ENCODE measurements around the gene CEP85L. TPM values are rescaled to one million over a fixed set of nuclear protein-coding genes. Genes with fewer than 3 reads are reported as not detected.
A peak's percentile ranks its signal among the peaks of the same experiment; 100 is the strongest.

Gene CEP85L
- total RNA-seq, 2 experiments from 2014 or later, result 9.6 to 12.0 TPM

DNA sequence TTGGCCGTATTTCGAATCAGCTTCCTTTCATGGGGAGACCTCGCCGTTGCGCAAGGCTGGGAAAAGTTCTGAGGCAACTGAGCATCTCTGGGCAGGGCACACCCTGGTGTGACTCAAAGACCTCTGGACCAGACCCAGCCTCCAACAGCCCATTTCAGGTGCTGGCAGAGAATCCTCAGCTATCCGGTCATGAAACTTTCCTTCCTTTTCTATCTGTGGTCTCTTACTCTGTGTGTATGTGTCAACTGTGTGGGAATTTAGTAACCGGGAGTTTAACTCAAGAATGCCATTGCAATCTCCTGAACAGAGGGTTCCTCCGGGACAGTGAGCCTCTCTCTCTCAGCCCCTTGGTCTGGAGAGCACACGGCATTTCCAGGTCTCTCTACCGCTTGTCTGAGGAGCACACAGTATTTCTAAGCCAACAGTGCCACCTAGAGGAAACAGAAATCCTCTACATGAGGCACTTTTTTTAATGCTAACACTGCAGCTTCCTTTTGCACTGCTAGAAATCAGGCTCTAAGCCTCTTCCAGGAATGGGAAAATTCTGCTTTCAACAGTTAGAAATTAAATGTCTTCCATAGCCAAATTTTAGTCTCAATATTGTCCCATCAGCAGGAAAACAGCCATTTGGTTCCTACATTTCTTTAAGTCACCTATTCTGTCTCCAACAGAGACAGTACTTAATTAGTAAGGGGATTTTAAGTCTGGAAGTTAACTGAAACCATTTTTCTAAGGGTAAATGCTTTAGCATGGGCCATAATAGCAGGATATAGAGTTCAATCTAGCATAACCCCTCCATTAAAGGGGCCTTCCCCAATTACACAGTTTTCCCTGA, 70.6 kb downstream of the CEP85L start:
- H3K9me2 ChIP-seq (ENCODE audit: insufficient read depth, low read length), result no peaks in the 10 kb centered on the region
- no peaks in the 10 kb centered on the region for H3K36me3 ChIP-seq (ENCODE audit: insufficient read depth, low read length)
- no peak overlapping the region for H3K4me2 ChIP-seq (ENCODE audit: low read length)
- ChIA-PET POLR2A (interaction anchor here (1.5 kb wide), 1 partner anchor 10 kb away, joined by 3 read pairs; no protein-coding TSS in a partner anchor), CTCF (ENCODE audit: unreplicated experiment) (interaction anchor here (1.6 kb wide), 1 partner anchor 16 kb away, joined by 5 read pairs; no protein-coding TSS in a partner anchor)
- no peaks in the 10 kb centered on the region for H4K20me1 ChIP-seq (ENCODE audit: insufficient read depth, low read length)
- no peak for TF ChIP-seq EZH2phosphoT487 (IDR thresholded peaks at IDR 0.05; ENCODE audit: borderline replicate concordance, low read depth, low read length)
- TF ChIP-seq, protein P1, sequence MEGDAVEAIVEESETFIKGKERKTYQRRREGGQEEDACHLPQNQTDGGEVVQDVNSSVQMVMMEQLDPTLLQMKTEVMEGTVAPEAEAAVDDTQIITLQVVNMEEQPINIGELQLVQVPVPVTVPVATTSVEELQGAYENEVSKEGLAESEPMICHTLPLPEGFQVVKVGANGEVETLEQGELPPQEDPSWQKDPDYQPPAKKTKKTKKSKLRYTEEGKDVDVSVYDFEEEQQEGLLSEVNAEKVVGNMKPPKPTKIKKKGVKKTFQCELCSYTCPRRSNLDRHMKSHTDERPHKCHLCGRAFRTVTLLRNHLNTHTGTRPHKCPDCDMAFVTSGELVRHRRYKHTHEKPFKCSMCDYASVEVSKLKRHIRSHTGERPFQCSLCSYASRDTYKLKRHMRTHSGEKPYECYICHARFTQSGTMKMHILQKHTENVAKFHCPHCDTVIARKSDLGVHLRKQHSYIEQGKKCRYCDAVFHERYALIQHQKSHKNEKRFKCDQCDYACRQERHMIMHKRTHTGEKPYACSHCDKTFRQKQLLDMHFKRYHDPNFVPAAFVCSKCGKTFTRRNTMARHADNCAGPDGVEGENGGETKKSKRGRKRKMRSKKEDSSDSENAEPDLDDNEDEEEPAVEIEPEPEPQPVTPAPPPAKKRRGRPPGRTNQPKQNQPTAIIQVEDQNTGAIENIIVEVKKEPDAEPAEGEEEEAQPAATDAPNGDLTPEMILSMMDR (conservative IDR thresholded peaks at IDR 0.05; ENCODE audit: low read length), result peak; percentile 89
- BruUV-seq (replicated peaks), result no TSS peak
- H3K4me1 ChIP-seq (ENCODE audit: insufficient read depth, low read length, poor library complexity, severe bottlenecking), result no peaks in the 10 kb centered on the region
- no peak overlapping the region for H3K27ac ChIP-seq (ENCODE audit: low read depth, low read length, poor library complexity, severe bottlenecking)
- peak; percentile 74 for DNase-seq (ENCODE audit: low spot score)
- no peaks in the 10 kb centered on the region for H3K79me2 ChIP-seq (ENCODE audit: insufficient read depth, low read depth, low read length)
- H3K4me3 ChIP-seq (ENCODE audit: low read depth, low read length, poor library complexity, severe bottlenecking), result no peak overlapping the region
- intact Hi-C loops (cut with micrococcal nuclease; ENCODE audit: unreplicated experiment), result loop anchor here (1.0 kb wide), 1 partner anchor 16 kb away; no protein-coding TSS in a partner anchor
- H3K9me3 ChIP-seq (ENCODE audit: low read length), result peaks cover 5% of the 10 kb centered on the region; the same call in 1 of the 2 replicates
- H2AFZ ChIP-seq (ENCODE audit: low read length), result no peak overlapping the region

DNA sequence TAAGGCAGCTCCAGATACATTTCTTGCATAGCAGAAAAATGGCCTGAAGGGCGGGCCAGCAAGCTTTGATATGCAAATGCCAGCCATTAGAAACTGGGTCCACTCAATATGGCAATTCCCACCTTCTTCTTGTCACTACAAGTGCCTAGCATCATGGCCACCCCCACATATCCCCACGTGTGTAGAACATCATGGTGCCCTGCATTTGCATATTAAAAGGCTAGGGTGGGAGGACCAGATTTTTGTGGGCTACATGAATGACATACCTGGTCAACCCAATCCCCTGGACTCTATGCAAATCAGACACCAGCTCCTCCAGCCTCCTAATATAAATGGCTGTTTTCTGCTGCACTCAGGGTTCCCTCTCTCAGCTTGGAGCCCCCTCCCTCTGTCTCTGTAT, 71.6 kb downstream of the CEP85L start:
- peaks cover 12% of the 10 kb centered on the region; the same call in 1 of the 2 replicates for H3K9me3 ChIP-seq (ENCODE audit: low read length)
- H3K4me3 ChIP-seq (ENCODE audit: low read depth, low read length, poor library complexity, severe bottlenecking), result no peak overlapping the region
- no peak for TF ChIP-seq EZH2phosphoT487 (IDR thresholded peaks at IDR 0.05; ENCODE audit: borderline replicate concordance, low read depth, low read length)
- TF ChIP-seq, protein P1 (conservative IDR thresholded peaks at IDR 0.05; ENCODE audit: low read length), result no peak
- no peaks in the 10 kb centered on the region for H3K4me1 ChIP-seq (ENCODE audit: insufficient read depth, low read length, poor library complexity, severe bottlenecking)
- H2AFZ ChIP-seq (ENCODE audit: low read length), result no peak overlapping the region
- no peaks in the 10 kb centered on the region for H3K36me3 ChIP-seq (ENCODE audit: insufficient read depth, low read length)
- H3K4me2 ChIP-seq (ENCODE audit: low read length), result no peak overlapping the region
- H3K79me2 ChIP-seq (ENCODE audit: insufficient read depth, low read depth, low read length), result no peaks in the 10 kb centered on the region
- BruUV-seq (replicated peaks), result no TSS peak
- H3K27ac ChIP-seq (ENCODE audit: low read depth, low read length, poor library complexity, severe bottlenecking), result no peak overlapping the region
- no peak for DNase-seq (ENCODE audit: low spot score)
- ChIA-PET CTCF (ENCODE audit: unreplicated experiment) (interaction anchor here (1.6 kb wide), 1 partner anchor 14 kb away, joined by 5 read pairs; no protein-coding TSS in a partner anchor), POLR2A (interaction anchor here (0.7 to 1.5 kb wide), 3 partner anchors 9 to 1057 kb away, joined by 3 to 5 read pairs (median 3); no protein-coding TSS in a partner anchor)
- intact Hi-C loops (cut with micrococcal nuclease; ENCODE audit: unreplicated experiment), result no loop called here
- no peaks in the 10 kb centered on the region for H4K20me1 ChIP-seq (ENCODE audit: insufficient read depth, low read length)
- H3K9me2 ChIP-seq (ENCODE audit: insufficient read depth, low read length), result no peaks in the 10 kb centered on the region

- Histone ChIP-seq H4K20me1 (ENCODE audit: insufficient read depth, low read length) (no peaks in the 10 kb centered on the region), H3K9me3 (ENCODE audit: low read length) (peaks cover 16% of the 10 kb centered on the region), H3K36me3 (ENCODE audit: insufficient read depth, low read length) (no peaks in the 10 kb centered on the region), H3K4me3 (ENCODE audit: low read depth, low read length, poor library complexity, severe bottlenecking) (no peak overlapping the region), H3K79me2 (ENCODE audit: insufficient read depth, low read depth, low read length) (no peaks in the 10 kb centered on the region), H3K4me2 (ENCODE audit: low read length) (no peak overlapping the region), H3K9me2 (ENCODE audit: insufficient read depth, low read length) (no peaks in the 10 kb centered on the region), H2AFZ (ENCODE audit: low read length) (no peak overlapping the region), H3K27ac (ENCODE audit: low read depth, low read length, poor library complexity, severe bottlenecking) (no peak overlapping the region), H3K4me1 (ENCODE audit: insufficient read depth, low read length, poor library complexity, severe bottlenecking) (no peaks in the 10 kb centered on the region)
- POLR2A ChIA-PET, result no interaction called here
- CTCF ChIA-PET (ENCODE audit: unreplicated experiment), result no interaction called here
- no TSS peak for BruUV-seq (replicated peaks)
- DNase-seq (ENCODE audit: low spot score), result no peak
- intact Hi-C loops (cut with micrococcal nuclease; ENCODE audit: unreplicated experiment), result no loop called here
- TF ChIP-seq, protein P1 (conservative IDR thresholded peaks at IDR 0.05; ENCODE audit: low read length), result no peak
- no peak for TF ChIP-seq EZH2phosphoT487 (IDR thresholded peaks at IDR 0.05; ENCODE audit: borderline replicate concordance, low read depth, low read length)
Measured at GRCh38 chr6:118578617-118579016, 72.8 kb downstream of the CEP85L start.

All from OCI-LY7 (cell line).